Skeletal muscle satellite cell (primary cell): ENCODE results near the gene KCNK13.
A peak's percentile ranks its signal among the peaks of the same experiment; 100 is the strongest.

ENCODE experiments used
- H3K27me3 ChIP-seq: 2 replicates; pipeline ENCODE4 v1.7.0; 2013; ENCODE audit warnings: low read length; ENCODE audit not compliant: control insufficient read depth, insufficient read depth
- H3K36me3 ChIP-seq: 2 replicates; pipeline ENCODE4 v1.7.0; 2013; ENCODE audit warnings: mild to moderate bottlenecking, control low read depth, low read length; ENCODE audit not compliant: insufficient read depth
- H3K4me1 ChIP-seq: 2 replicates; pipeline ENCODE4 v1.7.0; 2013; ENCODE audit warnings: low read length; ENCODE audit not compliant: control insufficient read depth, insufficient read depth
- H3K4me2 ChIP-seq: 2 replicates; pipeline ENCODE4 v1.7.0; 2013; ENCODE audit warnings: mild to moderate bottlenecking, low read length
- H3K4me3 ChIP-seq: 2 replicates; pipeline ENCODE4 v1.7.0; 2013; ENCODE audit warnings: low read length
- H3K9ac ChIP-seq: 2 replicates; pipeline ENCODE4 v1.7.0; 2013; ENCODE audit warnings: mild to moderate bottlenecking, low read depth, low read length, moderate library complexity
- H3K9me3 ChIP-seq: replicated peaks from 2 replicates; pipeline ENCODE4 v1.7.0; 2013; ENCODE audit warnings: mild to moderate bottlenecking, control low read depth, low read length

KCNK13 gene

DNA sequence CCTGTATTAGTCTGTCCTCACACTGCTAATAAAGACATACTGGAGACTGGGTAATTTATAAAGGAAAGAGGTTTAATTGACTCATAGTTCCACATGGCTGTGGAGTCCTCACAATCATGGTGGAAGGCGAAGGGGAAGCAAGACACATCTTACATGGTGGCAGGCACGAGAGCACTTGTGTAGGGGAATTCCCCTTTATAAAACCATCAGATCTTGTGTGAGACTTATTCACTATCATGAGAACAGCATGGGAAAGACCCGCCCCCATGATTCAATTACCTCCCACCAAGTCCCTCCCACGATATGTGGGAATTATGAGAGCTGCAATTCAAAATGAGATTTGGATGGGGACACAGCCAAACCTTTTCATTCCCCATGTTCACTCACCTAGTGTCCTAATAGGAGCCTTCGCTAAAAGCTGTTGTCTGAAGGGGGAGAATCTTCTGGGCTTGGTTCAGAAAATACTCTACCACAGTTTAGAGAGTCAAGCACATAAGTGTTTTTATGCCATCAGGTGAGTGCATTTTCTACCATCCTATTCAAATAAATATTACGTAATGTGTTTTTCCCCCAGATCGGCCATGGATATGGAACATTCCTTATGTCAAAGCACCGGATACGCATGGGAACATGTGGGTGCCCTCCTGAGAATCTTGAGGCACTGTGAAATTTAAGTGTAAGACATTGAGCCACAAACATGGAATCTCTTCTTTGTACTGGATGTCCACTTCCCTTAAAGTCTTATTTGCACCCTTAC, 19.1 kb upstream of the KCNK13 start:
- Histone ChIP-seq H3K4me2 (no peak overlapping the region), H3K4me1 (no peaks in the 10 kb centered on the region), H3K9me3 (no peaks in the 10 kb centered on the region), H3K9ac (no peak overlapping the region), H3K4me3 (no peak overlapping the region), H3K27me3 (no peaks in the 10 kb centered on the region), H3K36me3 (peaks cover 29% of the 10 kb centered on the region)

DNA sequence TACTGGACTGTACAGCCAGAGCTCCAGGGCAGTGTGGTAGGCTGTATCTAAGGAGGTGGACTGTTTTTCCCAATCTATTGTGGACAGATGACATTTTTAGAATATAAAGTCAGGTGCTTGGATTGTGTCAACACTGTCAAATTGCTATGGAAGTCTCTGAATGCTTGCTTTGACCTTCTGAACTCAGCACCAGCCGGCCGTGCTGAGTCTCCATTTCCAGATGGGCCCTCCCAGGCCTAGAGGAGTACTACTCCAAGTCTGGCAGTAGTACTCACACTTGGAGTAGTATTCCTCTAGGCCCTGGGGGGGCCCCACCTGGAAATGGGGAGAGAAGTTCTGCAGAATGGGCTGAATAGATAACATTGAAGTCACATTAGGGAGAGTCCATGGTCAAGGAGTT, 16.2 kb upstream of the KCNK13 start:
- Histone ChIP-seq H3K27me3 (no peaks in the 10 kb centered on the region), H3K4me3 (no peak overlapping the region), H3K9ac (no peak overlapping the region), H3K4me2 (no peak overlapping the region), H3K36me3 (peaks cover 17% of the 10 kb centered on the region), H3K4me1 (no peaks in the 10 kb centered on the region), H3K9me3 (no peaks in the 10 kb centered on the region)

DNA sequence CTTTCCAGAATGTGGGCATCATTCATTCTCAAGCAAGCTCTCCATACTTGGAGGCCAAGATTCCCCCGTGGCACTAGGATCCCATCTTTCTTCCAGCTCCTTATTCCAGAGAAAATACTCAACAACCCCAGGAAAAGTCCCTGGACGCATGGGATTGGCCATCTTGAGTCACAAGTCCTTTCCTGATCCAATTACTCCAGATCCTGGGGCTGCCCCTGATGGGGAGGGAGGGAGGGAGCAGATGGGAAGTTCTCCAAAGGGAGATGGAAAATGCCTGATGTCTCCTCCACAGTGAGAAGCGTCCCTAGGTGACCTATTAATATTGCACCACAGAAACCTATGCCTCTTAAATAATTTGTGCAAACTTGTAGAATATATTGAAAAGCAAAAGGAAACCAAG, 12.4 kb upstream of the KCNK13 start:
- H3K4me3 ChIP-seq, result no peak overlapping the region
- H3K4me2 ChIP-seq, result no peak overlapping the region
- H3K36me3 ChIP-seq, result peaks cover 6% of the 10 kb centered on the region
- no peaks in the 10 kb centered on the region for H3K27me3 ChIP-seq
- no peaks in the 10 kb centered on the region for H3K9me3 ChIP-seq
- peaks cover 6% of the 10 kb centered on the region for H3K4me1 ChIP-seq
- H3K9ac ChIP-seq, result no peak overlapping the region

DNA sequence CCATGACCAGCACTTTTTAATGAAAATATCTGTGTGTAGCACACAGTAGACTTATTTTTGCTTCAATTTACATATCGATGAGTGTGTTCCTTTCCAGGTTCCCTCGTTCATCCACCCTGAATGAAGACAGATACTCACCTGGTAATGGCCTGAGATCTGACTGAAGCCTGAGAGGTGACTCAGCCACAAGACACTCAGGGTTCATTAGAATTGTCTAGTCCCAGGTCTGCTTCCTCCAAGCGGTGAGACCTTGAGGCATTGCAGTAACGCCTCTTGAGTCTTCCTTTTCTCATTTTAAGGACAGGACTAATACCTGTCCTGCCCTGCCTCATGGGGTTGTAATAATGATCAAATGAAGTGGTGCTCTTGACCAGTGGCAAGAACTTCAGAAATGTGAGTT, 11.5 kb upstream of the KCNK13 start:
- peaks cover under 1% of the 10 kb centered on the region for H3K36me3 ChIP-seq
- H3K4me3 ChIP-seq, result no peak overlapping the region
- peaks cover 6% of the 10 kb centered on the region for H3K4me1 ChIP-seq
- peaks cover 9% of the 10 kb centered on the region for H3K27me3 ChIP-seq
- H3K4me2 ChIP-seq, result no peak overlapping the region
- H3K9me3 ChIP-seq, result no peaks in the 10 kb centered on the region
- H3K9ac ChIP-seq, result no peak overlapping the region

DNA sequence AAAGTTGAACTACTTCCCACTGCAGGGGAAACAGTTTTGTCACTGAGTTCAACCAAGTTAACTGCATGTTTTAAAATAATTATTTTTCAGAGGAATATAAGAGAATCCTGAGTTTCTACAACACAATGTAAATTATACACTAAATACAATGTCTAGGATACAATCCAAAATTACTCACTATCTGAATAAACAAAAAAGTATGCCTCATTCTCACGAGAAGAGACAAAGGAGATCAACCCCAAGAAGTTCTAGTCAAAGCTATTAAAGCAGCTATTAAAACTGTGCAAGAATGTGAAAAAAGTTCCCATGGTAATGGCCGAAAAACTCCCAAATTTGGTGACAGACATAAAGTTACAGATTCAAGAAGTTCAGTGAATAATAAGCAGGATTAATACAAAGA, 8.8 kb upstream of the KCNK13 start:
- H3K4me1 ChIP-seq, result peaks cover 6% of the 10 kb centered on the region
- H3K4me2 ChIP-seq, result no peak overlapping the region
- H3K36me3 ChIP-seq, result no peaks in the 10 kb centered on the region
- no peaks in the 10 kb centered on the region for H3K9me3 ChIP-seq
- no peak overlapping the region for H3K4me3 ChIP-seq
- H3K27me3 ChIP-seq, result peaks cover 32% of the 10 kb centered on the region
- no peak overlapping the region for H3K9ac ChIP-seq

DNA sequence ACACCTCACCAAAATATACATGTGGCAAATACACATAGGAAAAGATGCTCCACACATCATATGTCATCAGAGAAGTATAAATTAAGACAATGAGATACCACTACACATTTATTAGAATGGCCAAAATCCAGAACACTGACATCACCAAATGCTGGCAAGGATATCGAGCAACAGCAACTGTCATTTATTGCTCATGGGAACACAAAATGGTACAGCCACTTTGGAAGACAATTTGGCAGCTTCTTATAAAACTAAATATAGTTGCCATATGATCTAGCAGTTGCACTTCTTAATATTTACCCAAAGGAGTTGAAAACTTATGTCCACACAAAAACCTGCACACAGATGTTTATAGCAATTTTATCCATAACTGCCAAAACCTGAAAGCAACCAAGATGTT, 7.0 kb upstream of the KCNK13 start:
- no peaks in the 10 kb centered on the region for H3K9me3 ChIP-seq
- H3K4me1 ChIP-seq, result peaks cover 7% of the 10 kb centered on the region
- no peak overlapping the region for H3K4me2 ChIP-seq
- peaks cover 49% of the 10 kb centered on the region for H3K27me3 ChIP-seq
- H3K9ac ChIP-seq, result no peak overlapping the region
- H3K36me3 ChIP-seq, result no peaks in the 10 kb centered on the region
- no peak overlapping the region for H3K4me3 ChIP-seq

DNA sequence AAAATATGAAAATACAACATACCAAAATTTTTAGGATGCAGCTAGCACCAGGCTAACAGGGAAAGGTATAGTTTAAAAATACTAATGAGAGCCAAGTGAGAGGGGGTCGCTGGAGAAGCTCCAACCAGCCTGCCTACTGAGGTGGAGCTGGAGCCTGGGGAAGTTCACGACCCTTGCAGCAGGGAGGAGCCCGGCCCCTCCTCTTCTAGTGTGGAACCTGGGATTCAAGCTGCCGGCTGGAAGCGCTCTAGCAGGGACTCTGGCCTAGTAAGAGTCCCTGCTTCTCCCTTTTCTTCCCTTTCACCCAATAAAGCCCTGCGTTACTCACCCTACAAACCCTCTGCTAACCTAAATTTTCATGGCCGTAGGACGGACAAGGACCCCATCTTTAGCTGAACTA, 5.0 kb upstream of the KCNK13 start:
- peaks cover 67% of the 10 kb centered on the region for H3K27me3 ChIP-seq
- no peaks in the 10 kb centered on the region for H3K36me3 ChIP-seq
- no peak overlapping the region for H3K9ac ChIP-seq
- no peak overlapping the region for H3K4me3 ChIP-seq
- H3K9me3 ChIP-seq, result no peaks in the 10 kb centered on the region
- no peak overlapping the region for H3K4me2 ChIP-seq
- peaks cover 20% of the 10 kb centered on the region for H3K4me1 ChIP-seq

DNA sequence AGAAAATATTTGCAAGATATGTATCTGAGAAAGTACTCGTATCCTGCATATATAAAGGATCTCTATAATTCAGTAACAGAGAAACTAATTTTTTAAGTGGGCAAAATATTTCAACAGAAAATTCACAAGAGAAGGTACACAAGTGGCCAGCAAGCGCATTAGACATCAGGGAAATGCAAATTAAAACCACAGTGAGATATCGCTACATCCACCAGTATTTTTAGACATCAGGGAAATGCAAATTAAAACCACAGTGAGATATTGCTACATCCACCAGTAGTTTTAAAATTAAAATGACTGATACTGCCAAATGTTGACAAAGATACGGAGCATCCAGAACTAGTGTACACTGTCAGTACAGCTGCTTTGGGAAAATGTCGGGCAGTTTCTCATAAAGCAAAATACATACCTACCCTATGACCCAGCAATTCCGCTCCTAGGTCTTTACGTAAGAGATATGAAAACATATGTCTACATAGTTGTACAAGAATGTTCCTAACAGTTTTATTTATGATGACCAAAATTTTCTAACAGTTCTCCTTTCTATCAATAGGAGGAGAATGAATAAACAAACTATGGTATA, 2.8 kb upstream of the KCNK13 start:
- Histone ChIP-seq H3K4me2 (no peak overlapping the region), H3K9me3 (no peaks in the 10 kb centered on the region), H3K36me3 (no peaks in the 10 kb centered on the region), H3K4me3 (no peak overlapping the region), H3K27me3 (peaks cover 88% of the 10 kb centered on the region), H3K9ac (no peak overlapping the region), H3K4me1 (peaks cover 21% of the 10 kb centered on the region)

DNA sequence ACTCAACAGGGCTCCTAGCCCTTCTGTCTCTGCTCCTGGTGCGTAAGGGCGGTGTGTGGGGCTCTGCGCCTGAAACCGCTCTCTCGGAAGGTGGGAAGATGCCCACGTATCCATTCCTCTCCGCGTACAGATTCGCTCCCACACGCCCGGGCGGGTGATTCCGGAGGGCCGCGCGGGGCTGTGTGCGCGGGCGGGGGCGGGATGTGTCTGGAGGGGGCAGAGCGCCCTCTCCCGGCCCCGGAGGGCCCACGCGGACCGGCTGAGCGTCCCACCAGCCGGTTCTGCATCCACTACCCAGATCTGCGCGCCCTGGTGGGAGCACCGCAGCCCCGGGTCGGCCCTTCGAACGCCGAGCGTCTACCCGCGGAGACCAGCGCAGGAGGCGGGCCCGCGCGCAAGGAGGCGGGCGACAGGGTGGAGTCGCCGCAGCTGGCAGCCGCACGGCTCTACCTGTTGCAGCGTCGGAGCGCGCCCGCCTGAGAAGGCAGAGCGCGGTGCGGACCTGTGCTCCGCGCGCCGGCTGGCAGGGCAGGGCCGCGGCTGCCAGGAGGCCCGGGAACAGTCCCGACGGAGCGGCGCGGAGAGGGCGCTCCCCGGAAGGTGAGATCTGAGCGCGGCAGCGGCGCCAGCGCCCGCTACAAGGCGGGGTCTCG, 1.4 kb upstream of the KCNK13 start:
- Histone ChIP-seq H3K4me2 (peak overlapping the region; percentile 90), H3K9me3 (no peaks in the 10 kb centered on the region), H3K27me3 (peaks cover 92% of the 10 kb centered on the region), H3K9ac (no peak overlapping the region), H3K4me3 (peak overlapping the region; percentile 68), H3K36me3 (no peaks in the 10 kb centered on the region), H3K4me1 (peaks cover 21% of the 10 kb centered on the region)

DNA sequence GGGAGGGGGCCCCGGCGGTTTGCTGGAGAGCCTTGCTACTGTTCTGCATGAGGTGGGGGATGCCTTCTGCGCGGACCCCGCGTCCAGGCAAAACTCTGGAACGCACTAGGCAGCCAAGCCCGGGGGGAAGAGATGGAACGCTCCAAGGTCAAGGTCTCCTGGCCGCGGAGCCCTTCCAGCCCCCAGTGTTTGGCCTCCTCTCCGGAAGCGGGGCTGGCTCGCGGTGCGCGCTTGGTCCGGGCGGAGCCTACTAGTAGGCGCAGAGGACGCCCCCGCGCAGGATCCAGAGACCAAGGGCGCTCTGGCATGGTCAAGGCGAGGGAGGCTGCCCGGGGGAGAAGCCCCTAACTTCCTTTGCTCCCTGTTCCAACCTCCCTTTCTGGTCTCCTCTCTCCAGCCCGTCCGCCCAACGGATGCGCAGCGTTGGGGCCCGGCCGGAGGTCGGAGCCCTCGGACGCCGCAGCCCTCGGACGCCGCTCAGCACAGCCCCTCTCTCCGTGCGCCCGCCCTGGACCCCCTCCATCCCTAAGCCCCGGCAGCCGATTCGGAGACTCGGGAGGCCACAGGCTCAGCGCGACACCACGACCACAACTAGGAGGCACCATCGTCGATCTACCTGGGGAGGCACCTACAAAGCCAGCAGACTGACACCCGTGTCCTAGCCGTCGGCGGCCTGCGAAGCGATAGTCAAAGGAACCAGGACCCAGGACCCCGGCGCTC, 669 bp upstream of the KCNK13 start:
- no peaks in the 10 kb centered on the region for H3K36me3 ChIP-seq

DNA sequence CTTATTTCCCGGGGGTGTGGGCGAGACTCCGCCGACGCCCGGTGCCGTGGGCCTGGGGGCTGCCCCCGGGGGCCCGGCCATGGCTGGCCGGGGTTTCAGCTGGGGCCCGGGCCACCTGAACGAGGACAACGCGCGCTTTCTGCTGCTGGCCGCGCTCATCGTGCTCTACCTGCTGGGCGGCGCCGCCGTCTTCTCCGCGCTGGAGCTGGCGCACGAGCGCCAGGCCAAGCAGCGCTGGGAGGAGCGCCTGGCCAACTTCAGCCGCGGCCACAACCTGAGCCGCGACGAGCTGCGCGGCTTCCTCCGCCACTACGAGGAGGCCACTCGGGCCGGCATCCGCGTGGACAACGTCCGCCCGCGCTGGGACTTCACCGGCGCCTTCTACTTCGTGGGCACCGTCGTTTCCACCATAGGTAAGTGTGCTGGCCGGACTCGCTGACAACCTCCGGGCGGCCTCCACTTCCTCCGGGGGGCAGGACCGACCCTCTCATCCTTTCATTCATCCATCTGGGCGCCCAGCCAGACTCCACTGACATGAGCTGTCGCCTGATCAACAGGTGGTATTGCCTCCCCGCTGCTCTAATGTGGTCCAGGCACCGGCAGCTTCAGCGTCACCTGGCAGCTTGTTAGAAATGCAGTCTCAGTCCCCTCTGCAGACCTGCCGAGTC, 467 bp downstream of the KCNK13 start:
- Histone ChIP-seq H3K36me3 (no peaks in the 10 kb centered on the region), H3K9ac (no peak overlapping the region), H3K4me3 (peak overlapping the region; percentile 52)

More for the DNA sequence above, 669 bp upstream of the KCNK13 start:
- H3K4me3 ChIP-seq, result peak overlapping the region; percentile 68
- H3K4me1 ChIP-seq, result peaks cover 21% of the 10 kb centered on the region
- H3K27me3 ChIP-seq, result peaks cover 89% of the 10 kb centered on the region
- H3K9me3 ChIP-seq, result no peaks in the 10 kb centered on the region
- peak overlapping the region; percentile 90 for H3K4me2 ChIP-seq
- H3K9ac ChIP-seq, result no peak overlapping the region

More for the DNA sequence above, 467 bp downstream of the KCNK13 start:
- Histone ChIP-seq H3K4me2 (peak overlapping the region; percentile 90), H3K27me3 (peaks cover 84% of the 10 kb centered on the region), H3K4me1 (peaks cover 21% of the 10 kb centered on the region), H3K9me3 (no peaks in the 10 kb centered on the region)
